Stimulated activated CD4-positive, alpha-beta T cell treated with anti-CD3 and anti-CD28 coated beads, Interleukin-4, amount 100 ng/mL, for 1 hour (primary cell): ENCODE results near the gene ZNF385B.

ENCODE experiments used
- DNase-seq: peaks from one replicate; pipeline ENCODE4 v3.0.0-alpha.2; 2020

Gene ZNF385B

GRCh38 chr2:179729966-179730365 is 131.4 kb downstream of the ZNF385B start:
- DNase-seq, result no peak

GRCh38 chr2:179726461-179727180 is 134.8 kb downstream of the ZNF385B start:
- no peak for DNase-seq

GRCh38 chr2:179724403-179724802 is 137.0 kb downstream of the ZNF385B start:
- no peak for DNase-seq

GRCh38 chr2:179720173-179720772 is 141.1 kb downstream of the ZNF385B start:
- DNase-seq, result no peak

- no peak for DNase-seq
These were observed 145.5 kb downstream of the ZNF385B start for GRCh38 chr2:179715871-179716270.

- no peak for DNase-seq
These were observed 146.2 kb downstream of the ZNF385B start for GRCh38 chr2:179715196-179715595.

GRCh38 chr2:179712825-179713224 is 148.6 kb downstream of the ZNF385B start:
- DNase-seq, result no peak

- no peak for DNase-seq
These were observed 150.0 kb downstream of the ZNF385B start for GRCh38 chr2:179711375-179711774.

GRCh38 chr2:179703702-179704101 is 157.7 kb downstream of the ZNF385B start:
- no peak for DNase-seq

- no peak for DNase-seq
These were observed 158.5 kb downstream of the ZNF385B start for GRCh38 chr2:179702912-179703311.

GRCh38 chr2:179701524-179702110 is 159.8 kb downstream of the ZNF385B start:
- DNase-seq, result no peak

- DNase-seq, result no peak
These were observed 165.9 kb downstream of the ZNF385B start for GRCh38 chr2:179695486-179695885.

- no peak for DNase-seq
These were observed 166.4 kb downstream of the ZNF385B start for GRCh38 chr2:179694963-179695362.

- DNase-seq, result no peak
These were observed 168.8 kb downstream of the ZNF385B start for GRCh38 chr2:179692610-179693009.

GRCh38 chr2:179692043-179692442 is 169.4 kb downstream of the ZNF385B start:
- DNase-seq, result no peak

GRCh38 chr2:179691235-179691634 is 170.2 kb downstream of the ZNF385B start:
- no peak for DNase-seq

GRCh38 chr2:179686718-179687342 is 174.6 kb downstream of the ZNF385B start:
- no peak for DNase-seq

GRCh38 chr2:179686069-179686468 is 175.3 kb downstream of the ZNF385B start:
- DNase-seq, result no peak

- no peak for DNase-seq
These were observed 176.3 kb downstream of the ZNF385B start for GRCh38 chr2:179685146-179685545.

GRCh38 chr2:179682756-179683155 is 178.7 kb downstream of the ZNF385B start:
- DNase-seq, result no peak

- DNase-seq, result no peak
These were observed 183.5 kb downstream of the ZNF385B start for GRCh38 chr2:179677746-179678505.

- no peak for DNase-seq
These were observed 184.2 kb downstream of the ZNF385B start for GRCh38 chr2:179677077-179677688.

GRCh38 chr2:179675435-179675834 is 186.0 kb downstream of the ZNF385B start:
- DNase-seq, result no peak
